Measurements from ENCODE around the gene SLC5A1. TPM values are rescaled to one million over a fixed set of nuclear protein-coding genes. Genes with fewer than 3 reads are reported as not detected.
"Not testable (repeated sequence)": the region's sequence is repeated elsewhere in the genome, so short reads cannot be mapped to it uniquely, and the experiment has no call there.

Gene SLC5A1
- total RNA-seq, 1 experiment from 2014 or later, result not detected

GRCh38 chr22:32142600-32142999 lies 99.5 kb downstream of the SLC5A1 start:
- DNase-seq (ENCODE audit: extremely low read depth, low read depth), result no peak

DNA sequence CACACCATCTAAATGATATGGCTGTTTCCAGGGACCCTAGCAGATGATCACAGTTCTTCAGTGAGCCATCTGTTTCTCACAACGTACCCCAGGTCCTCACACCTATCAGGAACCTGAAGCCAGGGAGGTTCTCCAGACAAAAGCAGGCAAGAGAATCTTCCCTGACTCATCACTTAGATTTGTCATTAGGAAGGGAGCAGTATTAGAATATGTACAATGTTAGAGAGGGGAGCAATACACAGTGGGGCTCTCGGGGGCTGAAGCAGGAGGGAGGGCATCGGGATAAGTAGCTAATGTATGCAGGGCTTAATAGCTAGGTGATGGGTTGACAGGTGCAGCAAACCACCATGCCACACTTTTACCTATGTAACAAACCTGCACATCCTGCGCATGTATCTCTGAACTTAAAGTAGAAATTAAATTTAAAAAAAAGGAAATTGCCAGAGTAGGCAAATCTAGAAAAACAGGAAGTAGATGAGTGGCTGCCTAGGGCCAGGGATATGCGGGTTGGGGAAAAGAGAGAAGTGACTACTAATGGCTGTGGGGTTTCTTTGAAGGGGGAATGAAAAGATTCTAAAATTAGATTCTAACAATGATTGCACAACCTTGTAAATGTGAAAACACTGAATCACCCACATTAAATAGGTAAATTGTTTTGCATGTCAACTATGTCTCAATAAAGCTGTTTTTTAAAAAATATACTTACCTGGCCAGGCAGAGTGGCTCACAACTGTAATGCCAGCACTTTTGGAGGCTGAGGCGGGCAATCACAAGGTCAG lies 101.6 kb downstream of the SLC5A1 start:
- no peak for DNase-seq (ENCODE audit: extremely low read depth, low read depth)

DNA sequence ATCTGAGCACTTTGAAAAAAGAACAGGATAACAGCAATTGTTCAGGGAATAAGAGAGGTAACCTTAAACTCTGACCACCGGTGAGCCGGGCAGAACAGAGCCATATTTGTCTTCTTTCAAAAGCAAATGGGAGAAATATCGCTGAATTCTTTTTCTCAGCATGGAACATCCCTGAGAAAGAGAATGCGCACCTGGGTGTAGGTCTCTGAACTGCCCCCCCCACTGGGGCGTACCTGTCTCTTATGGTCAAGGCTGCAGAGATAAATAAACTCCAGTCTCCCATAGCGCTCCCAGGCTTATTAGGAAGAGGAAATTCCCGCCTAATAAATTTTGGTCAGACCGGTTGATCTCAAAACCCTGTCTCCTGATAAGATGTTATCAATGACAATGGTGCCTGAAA lies 104.1 kb downstream of the SLC5A1 start:
- not testable (repeated sequence) for DNase-seq (ENCODE audit: extremely low read depth, low read depth)

DNA sequence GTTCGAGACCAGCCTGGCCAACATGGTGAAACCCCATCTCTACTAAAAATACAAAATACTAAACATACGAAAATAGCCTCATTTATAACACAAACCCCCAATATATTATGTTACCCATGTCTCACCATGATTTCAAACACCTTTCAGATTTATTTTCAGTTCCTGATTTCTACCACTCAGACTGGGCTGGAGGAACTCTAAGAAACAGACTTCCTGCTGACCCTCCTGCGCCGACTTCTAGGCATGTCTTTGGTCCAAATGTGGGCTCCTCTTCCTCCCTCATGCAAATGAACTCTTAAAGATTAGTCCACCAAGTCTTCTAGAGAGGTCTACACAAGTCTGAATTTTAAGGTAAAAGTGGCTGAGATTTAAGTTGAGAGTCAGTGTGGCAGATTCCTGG lies 105.3 kb downstream of the SLC5A1 start:
- DNase-seq (ENCODE audit: extremely low read depth, low read depth), result not testable (repeated sequence)

- DNase-seq (ENCODE audit: extremely low read depth, low read depth), result not testable (repeated sequence)
Measured at GRCh38 chr22:32150647-32151046, 107.6 kb downstream of the SLC5A1 start.

DNA sequence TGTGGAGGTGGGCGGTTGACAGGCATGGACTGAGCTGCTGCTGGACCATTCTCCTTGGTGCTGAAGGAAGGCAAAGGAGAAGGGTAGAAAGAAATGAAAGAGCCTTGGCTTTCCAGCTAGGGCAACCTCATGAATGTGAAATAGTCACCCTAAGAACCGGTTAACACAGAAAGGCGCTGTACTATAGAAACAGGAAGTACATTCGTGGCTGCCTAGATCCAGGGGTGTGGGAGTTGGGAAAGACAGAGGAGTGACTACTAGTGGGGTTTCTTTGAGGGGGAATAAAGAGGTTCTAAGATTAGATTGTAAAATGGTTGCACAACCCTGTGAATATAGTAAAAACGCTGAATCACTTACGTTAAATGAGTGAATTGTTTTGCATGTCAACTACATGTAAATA lies 108.6 kb downstream of the SLC5A1 start:
- not testable (repeated sequence) for DNase-seq (ENCODE audit: extremely low read depth, low read depth)

GRCh38 chr22:32154727-32155126 lies 111.7 kb downstream of the SLC5A1 start:
- not testable (repeated sequence) for DNase-seq (ENCODE audit: extremely low read depth, low read depth)

- DNase-seq (ENCODE audit: extremely low read depth, low read depth), result not testable (repeated sequence)
Measured at GRCh38 chr22:32157632-32158031, 114.6 kb downstream of the SLC5A1 start.

GRCh38 chr22:32158712-32159533 lies 115.9 kb downstream of the SLC5A1 start, which contains the start of gene C22orf42:
Gene C22orf42, minus strand, starts transcription at chr22:32159303. Its CDS starts 88 bp downstream, at chr22:32159215.
- DNase-seq (ENCODE audit: extremely low read depth, low read depth), result no peak

GRCh38 chr22:32160411-32160810 lies 117.3 kb downstream of the SLC5A1 start:
- DNase-seq (ENCODE audit: extremely low read depth, low read depth), result not testable (repeated sequence)

Small RNAs within 50 kb of the gene (small RNA-seq; reads per million reads assigned to genes)
- 0 reads per million in 2 experiments for gene AP1B1P2

Other genes starting within 250 kb of the SLC5A1 start
- gene YWHAH, start 98.7 kb upstream of the SLC5A1 start, total RNA-seq (2014; rRNA removed; shearing (Covaris generic)), result 81.9 and 92.9 TPM in 2 replicates
- gene C22orf42, start 116.0 kb downstream of the SLC5A1 start, total RNA-seq (2014; rRNA removed; shearing (Covaris generic)), result not detected in 2 replicates
- 0.30 and 0.63 TPM in 2 replicates for gene RFPL2, start 161.8 kb downstream of the SLC5A1 start, total RNA-seq (2014; rRNA removed; shearing (Covaris generic))
- gene SLC5A4, start 212.1 kb downstream of the SLC5A1 start, total RNA-seq (2014; rRNA removed; shearing (Covaris generic)), result not detected in 2 replicates